Activated T-helper 2 cell treated with anti-CD3 and anti-CD28 coated beads, Interferon-gamma antibody, Interleukin-2, Interleukin-4, amounts not matched to agents 10 μg/mL and 5 μg/mL and 100 μg/mL, durations not matched to agents 14 hours and 24 hours and 36 hours (primary cell): ENCODE results near the gene COL9A2. TPM values are rescaled to one million over a fixed set of nuclear protein-coding genes. Genes with fewer than 3 reads are reported as not detected.
A peak's percentile ranks its signal among the peaks of the same experiment; 100 is the strongest.

Source experiments
- DNase-seq: peaks from one replicate; pipeline ENCODE4 v3.0.0; 2021; ENCODE audit warnings: low spot score
- H3K27ac Mint-ChIP-seq: one replicate; pipeline ENCODE4 v1.8.0; 2021; ENCODE audit warnings: mixed read lengths
- H3K27me3 Mint-ChIP-seq: one replicate; pipeline ENCODE4 v1.8.0; 2021; ENCODE audit warnings: low read depth, mixed read lengths
- H3K36me3 Mint-ChIP-seq: one replicate; pipeline ENCODE4 v1.8.0; 2021; ENCODE audit warnings: low read depth, mixed read lengths
- H3K4me1 Mint-ChIP-seq: one replicate; pipeline ENCODE4 v1.8.0; 2021; ENCODE audit warnings: low read depth, mixed read lengths
- H3K4me3 Mint-ChIP-seq: one replicate; pipeline ENCODE4 v1.8.0; 2021; ENCODE audit warnings: low read depth, mild to moderate bottlenecking, moderate library complexity, mixed read lengths
- H3K9me3 Mint-ChIP-seq: one replicate; pipeline ENCODE4 v1.8.0; 2021; ENCODE audit warnings: mixed read lengths
- intact Hi-C: fragments of 100-400 bp; cut with micrococcal nuclease; formaldehyde crosslinking; loops from one replicate; pipeline ENCODE4 v1.15.1; 2023
- total RNA-seq: library from RNA; stranded (reverse); gene quantifications from 2 replicates; pipeline ENCODE4 v1.2.3, GENCODE V29; 2022

The COL9A2 gene
- total RNA-seq, 1 donor from 2014 or later: 18.7 TPM

GRCh38 chr1:40299366-40300248 is 17.5 kb downstream of the COL9A2 start:
- H3K4me3 Mint-ChIP-seq: no peak overlapping the region
- H3K27ac Mint-ChIP-seq: no peak overlapping the region
- no peaks in the 10 kb centered on the region for H3K27me3 Mint-ChIP-seq
- intact Hi-C loops: no loop called here
- DNase-seq: no peak
- peaks cover 3% of the 10 kb centered on the region for H3K36me3 Mint-ChIP-seq
- H3K4me1 Mint-ChIP-seq: no peaks in the 10 kb centered on the region
- H3K9me3 Mint-ChIP-seq: no peaks in the 10 kb centered on the region

GRCh38 chr1:40291293-40291692 is 25.8 kb downstream of the COL9A2 start:
- Mint-ChIP-seq H3K27ac (peak overlapping the region; percentile 24), H3K4me1 (peaks cover 9% of the 10 kb centered on the region), H3K9me3 (no peaks in the 10 kb centered on the region), H3K4me3 (no peak overlapping the region), H3K36me3 (peaks cover 66% of the 10 kb centered on the region), H3K27me3 (no peaks in the 10 kb centered on the region)
- no peak for DNase-seq
- intact Hi-C loops: no loop called here

- Mint-ChIP-seq H3K36me3 (peaks cover 41% of the 10 kb centered on the region), H3K4me3 (no peak overlapping the region), H3K4me1 (no peaks in the 10 kb centered on the region), H3K27me3 (no peaks in the 10 kb centered on the region), H3K27ac (peak overlapping the region; percentile 71), H3K9me3 (no peaks in the 10 kb centered on the region)
- intact Hi-C loops: no loop called here
- DNase-seq: no peak
Measured at GRCh38 chr1:40281853-40282252, 35.2 kb downstream of the COL9A2 start.

GRCh38 chr1:40276122-40276521 is 41.0 kb downstream of the COL9A2 start:
- Mint-ChIP-seq H3K9me3 (no peaks in the 10 kb centered on the region), H3K4me1 (peaks cover 14% of the 10 kb centered on the region), H3K27me3 (no peaks in the 10 kb centered on the region), H3K36me3 (peaks cover 54% of the 10 kb centered on the region), H3K4me3 (no peak overlapping the region), H3K27ac (peak overlapping the region; percentile 0)
- intact Hi-C loops: no loop called here
- no peak for DNase-seq

- Mint-ChIP-seq H3K4me1 (peaks cover 27% of the 10 kb centered on the region), H3K4me3 (no peak overlapping the region), H3K27ac (no peak overlapping the region), H3K27me3 (no peaks in the 10 kb centered on the region), H3K9me3 (no peaks in the 10 kb centered on the region), H3K36me3 (peaks cover 60% of the 10 kb centered on the region)
- intact Hi-C loops: no loop called here
- DNase-seq: no peak
Measured at GRCh38 chr1:40274331-40274730, 42.8 kb downstream of the COL9A2 start.

- Mint-ChIP-seq H3K4me1 (peaks cover 27% of the 10 kb centered on the region), H3K9me3 (no peaks in the 10 kb centered on the region), H3K27ac (no peak overlapping the region), H3K36me3 (peaks cover 56% of the 10 kb centered on the region), H3K4me3 (no peak overlapping the region), H3K27me3 (no peaks in the 10 kb centered on the region)
- no peak for DNase-seq
- intact Hi-C loops: no loop called here
Measured at GRCh38 chr1:40273547-40274166, 43.4 kb downstream of the COL9A2 start.

- no peaks in the 10 kb centered on the region for H3K9me3 Mint-ChIP-seq
Measured at GRCh38 chr1:40272653-40273213, 44.4 kb downstream of the COL9A2 start.

GRCh38 chr1:40270152-40270834 is 46.8 kb downstream of the COL9A2 start:
- Mint-ChIP-seq H3K27ac (peak overlapping the region; percentile 95), H3K4me1 (peaks cover 31% of the 10 kb centered on the region), H3K36me3 (peaks cover 64% of the 10 kb centered on the region), H3K27me3 (no peaks in the 10 kb centered on the region), H3K4me3 (peak overlapping the region; percentile 28), H3K9me3 (no peaks in the 10 kb centered on the region)
- intact Hi-C loops: loop anchor here (1.0 kb wide), 1 partner anchor 38 kb away; no protein-coding TSS in a partner anchor
- no peak for DNase-seq

More at GRCh38 chr1:40272653-40273213, 44.4 kb downstream of the COL9A2 start:
- Mint-ChIP-seq H3K36me3 (peaks cover 61% of the 10 kb centered on the region), H3K27ac (peak overlapping the region; percentile 54), H3K27me3 (no peaks in the 10 kb centered on the region), H3K4me3 (no peak overlapping the region), H3K4me1 (peaks cover 27% of the 10 kb centered on the region)
- intact Hi-C loops: no loop called here
- DNase-seq: no peak

GRCh38 chr1:40268211-40268610 is 48.9 kb downstream of the COL9A2 start:
- Mint-ChIP-seq H3K4me1 (peaks cover 40% of the 10 kb centered on the region), H3K27me3 (no peaks in the 10 kb centered on the region), H3K36me3 (peaks cover 64% of the 10 kb centered on the region), H3K4me3 (no peak overlapping the region), H3K9me3 (no peaks in the 10 kb centered on the region), H3K27ac (no peak overlapping the region)
- DNase-seq: no peak
- intact Hi-C loops: no loop called here

- intact Hi-C loops: loop anchor here (1.0 kb wide), 1 partner anchor 21 kb away; no protein-coding TSS in a partner anchor
- Mint-ChIP-seq H3K9me3 (no peaks in the 10 kb centered on the region), H3K27me3 (no peaks in the 10 kb centered on the region), H3K36me3 (peaks cover 64% of the 10 kb centered on the region), H3K4me1 (peaks cover 44% of the 10 kb centered on the region), H3K27ac (no peak overlapping the region), H3K4me3 (no peak overlapping the region)
- DNase-seq: no peak
Measured at GRCh38 chr1:40267767-40268187, 49.3 kb downstream of the COL9A2 start.

- Mint-ChIP-seq H3K9me3 (no peaks in the 10 kb centered on the region), H3K4me3 (no peak overlapping the region), H3K27me3 (no peaks in the 10 kb centered on the region), H3K36me3 (peaks cover 65% of the 10 kb centered on the region), H3K27ac (no peak overlapping the region), H3K4me1 (peaks cover 43% of the 10 kb centered on the region)
- intact Hi-C loops: loop anchor here (1.0 kb wide), 1 partner anchor 21 kb away; no protein-coding TSS in a partner anchor
- DNase-seq: no peak
Measured at GRCh38 chr1:40266786-40267535, 50.1 kb downstream of the COL9A2 start.

GRCh38 chr1:40265919-40266318 is 51.2 kb downstream of the COL9A2 start:
- peaks cover 40% of the 10 kb centered on the region for H3K4me1 Mint-ChIP-seq
- H3K27ac Mint-ChIP-seq: peak overlapping the region; percentile 28
- peaks cover 70% of the 10 kb centered on the region for H3K36me3 Mint-ChIP-seq
- H3K4me3 Mint-ChIP-seq: no peak overlapping the region
- DNase-seq: no peak
- H3K27me3 Mint-ChIP-seq: no peaks in the 10 kb centered on the region
- no peaks in the 10 kb centered on the region for H3K9me3 Mint-ChIP-seq
- intact Hi-C loops: loop anchor here (2.0 kb wide), 4 partner anchors 33 to 119 kb away; no protein-coding TSS in a partner anchor
